Endothelial cell of umbilical vein (primary cell): ENCODE results near the gene IGF2R. TPM values are rescaled to one million over a fixed set of nuclear protein-coding genes. Genes with fewer than 3 reads are reported as not detected.

Experiments used
- BruUV-seq: library from RNA; stranded (reverse); fragments of 400-500 nt; replicated peaks from 2 replicates; lab custom pipeline; 2021; lab: Mats Ljungman, UMichigan
- CTCF ChIA-PET: fragments of 300-600, 350-600 bp; sonication (Branson Sonifier 250); formaldehyde crosslinking; loops from one replicate; lab custom pipeline; 2021; ENCODE audit warnings: antibody characterized with exemption, inconsistent platforms; lab: Charles Lee
- POLR2A ChIA-PET: fragments of 300-600, 350-600 bp; sonication (Branson Sonifier 250); formaldehyde crosslinking; loops from one replicate; lab custom pipeline; 2021; ENCODE audit warnings: antibody characterized with exemption, inconsistent platforms; lab: Charles Lee
- DNase-seq: peaks from one replicate; pipeline ENCODE4 v3.0.0-alpha.2; 2011; ENCODE audit warnings: low read depth, low spot score
- FAIRE-seq: peaks from 2 replicates; lab custom pipeline; 2011; peaks lifted over from hg19 to GRCh38; lab: Jason Lieb, UNC
- H2AFZ ChIP-seq: 2 replicates; pipeline ENCODE4 v1.6.0; 2012; ENCODE audit warnings: low read depth, low read length, control low read depth, inconsistent platforms
- H3K27ac ChIP-seq: 2 replicates; pipeline ENCODE4 v1.5.1; 2011; ENCODE audit warnings: low read depth, mild to moderate bottlenecking, control low read depth, low read length, moderate library complexity; ENCODE audit not compliant: insufficient read depth
- H3K27me3 ChIP-seq, 2 experiments: 2 replicates each; pipeline versions ENCODE4 v1.6.0 to v1.6.1; 2011; ENCODE audit warnings: low read length in 2 of 2, mixed read lengths in 1 of 2; ENCODE audit not compliant: control insufficient read depth in 2 of 2, insufficient read depth in 2 of 2
- H3K36me3 ChIP-seq, 2 experiments: 2 replicates in 1 of 2; 3 replicates in 1 of 2; pipeline ENCODE4 v1.5.1; 2011; ENCODE audit warnings: low read length in 2 of 2, mild to moderate bottlenecking in 1 of 2, moderate library complexity in 1 of 2; ENCODE audit not compliant: control insufficient read depth in 2 of 2, insufficient read depth in 2 of 2; ENCODE audit errors: extremely low read depth in 1 of 2
- H3K4me1 ChIP-seq: 3 replicates; pipeline ENCODE4 v1.5.1; 2011; ENCODE audit warnings: mild to moderate bottlenecking, low read length; ENCODE audit not compliant: control insufficient read depth, insufficient read depth; ENCODE audit errors: extremely low read depth
- H3K4me2 ChIP-seq: 2 replicates; pipeline ENCODE4 v1.6.1; 2011; ENCODE audit warnings: low read length, control low read depth, mixed read lengths; ENCODE audit not compliant: insufficient read depth
- H3K4me3 ChIP-seq, 3 experiments: fragments of 200-600 bp in 1 of 3; sonication (generic), shearing (Covaris generic) in 1 of 3; replicated peaks in 1 of 3; 2 replicates each; pipeline ENCODE4 v1.5.1; 2011 to 2016; ENCODE audit warnings: control low read depth in 3 of 3, low read length in 3 of 3, mild to moderate bottlenecking in 2 of 3, inconsistent platforms in 1 of 3, low read depth in 1 of 3, moderate library complexity in 1 of 3; ENCODE audit not compliant: insufficient read depth in 1 of 3
- H3K79me2 ChIP-seq: 2 replicates; pipeline ENCODE4 v1.6.0; 2012; ENCODE audit warnings: low read length, inconsistent platforms; ENCODE audit not compliant: control insufficient read depth, insufficient read depth
- H3K9ac ChIP-seq: replicated peaks from 2 replicates; pipeline ENCODE3; 2011; ENCODE audit warnings: low read length, control low read depth; ENCODE audit not compliant: insufficient read depth; ENCODE audit errors: extremely low read depth
- H3K9me1 ChIP-seq: replicated peaks from 3 replicates; pipeline ENCODE4 v1.6.0; 2011; ENCODE audit warnings: mild to moderate bottlenecking, low read length; ENCODE audit not compliant: control insufficient read depth, insufficient read depth; ENCODE audit errors: extremely low read depth
- H3K9me3 ChIP-seq: replicated peaks from 2 replicates; pipeline ENCODE4 v1.5.1; 2012; ENCODE audit warnings: low read length, inconsistent platforms; ENCODE audit not compliant: control insufficient read depth, insufficient read depth
- H4K20me1 ChIP-seq: replicated peaks from 2 replicates; pipeline ENCODE3; 2011; ENCODE audit warnings: mild to moderate bottlenecking, low read length; ENCODE audit not compliant: control insufficient read depth, insufficient read depth; ENCODE audit errors: extremely low read depth
- CTCF ChIP-seq, 2 donors: IDR thresholded peaks; 1 replicate in 1 of 2; 2 replicates in 1 of 2; pipeline ENCODE4 v1.5.1; 2011; ENCODE audit warnings: low read length in 2 of 2, mild to moderate bottlenecking in 2 of 2, moderate library complexity in 2 of 2, control low read depth in 1 of 2, inconsistent platforms in 1 of 2, low read depth in 1 of 2; ENCODE audit not compliant: insufficient read depth in 1 of 2; ENCODE audit errors: extremely low read depth in 1 of 2
- EZH2 ChIP-seq: IDR thresholded peaks from 2 replicates; pipeline ENCODE4 v1.6.1; 2012; ENCODE audit warnings: borderline replicate concordance, low read depth, mild to moderate bottlenecking, moderate library complexity, low read length, inconsistent platforms; ENCODE audit not compliant: severe bottlenecking
- FOS ChIP-seq: IDR thresholded peaks from 2 replicates; pipeline ENCODE4 v1.6.1; 2011; ENCODE audit warnings: mild to moderate bottlenecking, low read length, moderate library complexity, borderline replicate concordance; ENCODE audit not compliant: insufficient read depth
- GATA2 ChIP-seq: IDR thresholded peaks from 2 replicates; pipeline ENCODE4 v1.7.0; 2011; ENCODE audit warnings: low read depth, mild to moderate bottlenecking, moderate library complexity, mixed read lengths, low read length; ENCODE audit not compliant: insufficient read length, insufficient read depth
- JUN ChIP-seq: IDR thresholded peaks from 2 replicates; pipeline ENCODE4 v1.6.1; 2011; ENCODE audit warnings: borderline replicate concordance, low read depth; ENCODE audit not compliant: insufficient read length, insufficient read depth
- MAX ChIP-seq: IDR thresholded peaks from 2 replicates; pipeline ENCODE4 v1.6.1; 2011; ENCODE audit not compliant: insufficient read depth, insufficient read length
- MYC ChIP-seq: IDR thresholded peaks from one replicate; pipeline ENCODE4 v1.6.1; 2011; ENCODE audit warnings: mild to moderate bottlenecking, low read depth, low read length
- POLR2A ChIP-seq: IDR thresholded peaks from 2 replicates; pipeline ENCODE4 v1.6.1; 2012; ENCODE audit warnings: low read depth, mild to moderate bottlenecking, control low read depth, low read length
- dilution Hi-C: fragments of 300-500 bp; cut with MboI; formaldehyde crosslinking; loops from one replicate; pipeline ENCODE4 v1.15.0; 2019; ENCODE audit warnings: low sequenced_read_pairs; ENCODE audit not compliant: extremely low pct_ligation_motif_present
- intact Hi-C: fragments of 100-400 bp; cut with micrococcal nuclease; formaldehyde crosslinking; loops from one replicate; pipeline ENCODE4 v1.10.0; 2022
- polyA plus RNA-seq, 4 experiments: library from polyadenylated mRNA; depleted of rRNA in 3 of 4; stranded (reverse) in 3 of 4; unstranded in 1 of 4; fragments of >200 nt; gene quantifications; 2 replicates each; pipeline versions ENCODE4 v1.2.1 to v1.2.3, GENCODE V29; 2011 to 2012; ENCODE audit warnings: missing spikeins in 1 of 4
- total RNA-seq: library from RNA; stranded (reverse); gene quantifications from 2 replicates; pipeline ENCODE4 v1.2.3, GENCODE V29; 2021

IGF2R gene
- total and polyA plus RNA-seq, 2 donors (not counting 3 experiments of a cell fraction or from before 2014, with no cell fraction given): 16.3 to 60.2 TPM

- dilution Hi-C loops (no loop called here), intact Hi-C loops (no loop called here)
- no peak overlapping the region for H3K9ac ChIP-seq
- H3K4me3 ChIP-seq: no peak overlapping the region
- H4K20me1 ChIP-seq: no peaks in the 10 kb centered on the region
- no peaks in the 10 kb centered on the region for H3K9me1 ChIP-seq
- peaks cover 2% of the 10 kb centered on the region for H3K79me2 ChIP-seq
- DNase-seq: no peak
- BruUV-seq: no TSS peak
- no peak for FAIRE-seq
- no peaks in the 10 kb centered on the region for H3K27me3 ChIP-seq
- no peak overlapping the region for H3K4me2 ChIP-seq
- no peak overlapping the region for H2AFZ ChIP-seq
- peaks cover 0 to 2% of the 10 kb centered on the region in 2 experiments for H3K36me3 ChIP-seq
- no peaks in the 10 kb centered on the region for H3K4me1 ChIP-seq
- CTCF ChIA-PET: interaction anchor here (1.2 kb wide), 1 partner anchor 88 kb away, joined by 3 read pairs; no protein-coding TSS in a partner anchor
- POLR2A ChIA-PET: no interaction called here
- TF ChIP-seq GATA2: no peak
- no peak for TF ChIP-seq JUN
- TF ChIP-seq POLR2A: no peak
- no peak for TF ChIP-seq MYC
- no peak for TF ChIP-seq EZH2
- TF ChIP-seq MAX: no peak
- no peak for TF ChIP-seq CTCF (IDR thresholded peaks at IDR 0.05; ENCODE audit: extremely low read depth in 1 of 2, insufficient read depth in 1 of 2, low read depth in 1 of 2, low read length in 2 of 2)
- TF ChIP-seq FOS: no peak
- no peaks in the 10 kb centered on the region for H3K9me3 ChIP-seq
- H3K27ac ChIP-seq: no peak overlapping the region
These were observed 27.3 kb downstream of the IGF2R start for GRCh38 chr6:159996087-159996622.
